ENCODE measurements around the gene CRACDL.
"Not testable (repeated sequence)": the region's sequence is repeated elsewhere in the genome, so short reads cannot be mapped to it uniquely, and the experiment has no call there.

CRACDL gene

DNA sequence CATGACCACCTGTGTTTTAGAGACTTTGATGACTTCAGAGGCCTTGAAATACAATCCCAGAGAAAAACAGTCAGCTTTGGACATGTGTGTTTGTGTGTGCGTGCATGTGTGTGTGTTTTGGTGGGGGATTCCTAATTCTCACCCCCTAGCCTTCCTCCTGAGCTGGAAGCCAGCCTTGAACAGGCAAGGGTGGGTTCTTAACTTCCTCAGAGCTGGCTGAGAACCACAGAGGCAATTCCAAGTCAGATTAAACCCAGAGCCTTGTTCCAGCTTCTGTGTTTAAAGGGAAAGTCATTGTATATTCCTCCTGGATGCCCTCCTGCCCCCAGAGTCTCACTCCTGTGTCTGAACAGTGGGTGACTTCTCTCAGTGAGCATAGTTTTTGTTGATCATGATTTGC lies 159.9 kb downstream of the CRACDL start:
- no peak for DNase-seq (ENCODE audit: low read depth)

DNA sequence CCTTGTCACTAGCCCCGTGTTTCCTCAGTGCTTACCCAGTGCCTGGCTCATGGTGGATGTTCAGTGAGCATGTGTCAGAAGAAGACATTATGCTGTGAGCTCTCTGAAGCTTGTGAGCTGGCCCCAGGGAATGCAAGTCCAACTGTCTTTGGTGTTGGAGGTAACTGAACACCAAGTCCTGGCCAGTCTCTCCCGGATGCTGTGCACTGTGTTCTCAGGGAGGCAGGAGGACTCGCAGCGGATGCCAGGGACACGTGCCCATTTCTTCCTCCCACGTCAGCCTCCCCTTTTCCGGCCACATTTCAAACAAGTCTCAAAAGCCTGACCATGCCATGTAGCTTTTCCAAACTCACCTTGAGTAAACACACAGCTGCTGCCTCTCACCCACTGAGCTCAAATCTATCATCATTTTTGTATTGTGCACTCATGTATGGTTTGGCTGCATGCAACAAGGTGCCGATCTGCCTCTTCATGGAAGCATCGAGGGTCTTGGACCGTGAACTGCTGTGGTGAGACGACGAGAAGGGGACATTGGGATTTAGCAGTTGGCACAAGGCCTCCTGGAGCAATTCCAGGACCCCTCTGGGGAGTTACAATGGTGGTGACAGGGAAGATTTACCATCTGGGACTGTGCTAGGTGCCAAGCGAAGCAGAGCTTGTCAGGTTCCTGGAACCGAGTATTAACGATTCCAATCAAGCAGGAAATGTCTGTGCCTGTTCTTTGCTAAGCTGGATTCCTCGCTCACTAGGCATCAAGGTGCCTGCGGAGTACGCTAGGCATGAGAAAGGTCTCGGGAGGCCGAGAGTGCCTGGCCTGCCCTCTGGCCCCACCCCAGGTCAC lies 160.7 kb downstream of the CRACDL start:
- no peak for DNase-seq (ENCODE audit: low read depth)

DNA sequence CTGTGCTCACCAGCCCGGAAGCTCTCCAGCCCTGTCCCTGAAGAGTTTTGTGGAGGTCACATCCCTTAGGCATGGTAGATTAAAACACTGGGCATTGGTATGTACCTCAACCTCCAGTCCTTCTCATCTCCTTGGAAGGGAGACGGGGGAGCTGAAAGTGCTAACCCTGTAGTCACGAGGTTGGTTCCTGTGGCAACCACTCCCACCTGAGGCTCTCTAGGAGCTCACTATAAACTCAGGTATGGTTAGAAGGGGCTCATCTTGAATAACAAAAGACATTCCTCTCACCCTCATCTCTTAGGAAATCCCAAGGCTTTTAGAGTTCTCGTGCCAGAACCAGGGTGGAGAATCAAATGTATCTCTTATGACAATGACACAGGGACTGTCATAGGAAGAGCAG lies 162.1 kb downstream of the CRACDL start:
- no peak for DNase-seq (ENCODE audit: low read depth)

DNA sequence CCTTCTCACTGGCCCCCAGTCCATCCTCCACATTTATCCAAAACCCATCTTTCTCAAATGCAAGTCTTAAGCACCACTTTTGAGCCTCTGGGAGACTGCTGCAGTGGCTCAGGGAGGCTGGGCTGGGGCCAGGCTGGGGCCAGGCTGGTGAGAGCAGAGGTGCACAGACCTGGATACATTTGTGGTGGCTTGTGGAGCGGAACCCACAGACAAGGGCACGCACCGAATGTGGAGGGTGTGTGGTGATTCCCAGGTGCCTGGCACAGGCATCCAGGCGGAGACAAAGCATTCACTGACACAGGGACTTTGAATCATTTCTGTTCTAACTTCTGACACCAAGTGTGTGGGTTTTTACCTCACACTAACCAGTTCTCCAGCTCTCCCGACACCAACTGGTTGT lies 162.9 kb downstream of the CRACDL start:
- DNase-seq (ENCODE audit: low read depth), result no peak

DNA sequence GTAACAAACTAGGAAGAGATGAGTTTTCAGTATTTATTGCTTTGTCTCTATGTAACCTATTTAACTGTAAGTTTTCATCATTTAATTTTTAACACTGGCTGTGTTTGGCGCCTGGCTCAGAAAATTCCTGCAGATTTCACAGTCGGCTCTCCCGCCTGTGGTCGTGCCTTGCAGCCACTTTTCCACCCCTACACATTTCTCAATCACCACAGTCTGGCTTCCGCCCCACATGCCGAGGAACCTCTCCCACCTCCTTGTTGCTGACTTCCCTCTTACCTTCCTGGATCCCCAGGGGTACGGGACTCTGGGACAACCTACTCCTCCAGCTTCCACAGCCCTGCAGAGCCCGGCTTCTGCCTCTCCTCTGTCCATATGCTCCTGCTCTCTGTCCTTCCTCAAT lies 163.5 kb downstream of the CRACDL start:
- no peak for DNase-seq (ENCODE audit: low read depth)

DNA sequence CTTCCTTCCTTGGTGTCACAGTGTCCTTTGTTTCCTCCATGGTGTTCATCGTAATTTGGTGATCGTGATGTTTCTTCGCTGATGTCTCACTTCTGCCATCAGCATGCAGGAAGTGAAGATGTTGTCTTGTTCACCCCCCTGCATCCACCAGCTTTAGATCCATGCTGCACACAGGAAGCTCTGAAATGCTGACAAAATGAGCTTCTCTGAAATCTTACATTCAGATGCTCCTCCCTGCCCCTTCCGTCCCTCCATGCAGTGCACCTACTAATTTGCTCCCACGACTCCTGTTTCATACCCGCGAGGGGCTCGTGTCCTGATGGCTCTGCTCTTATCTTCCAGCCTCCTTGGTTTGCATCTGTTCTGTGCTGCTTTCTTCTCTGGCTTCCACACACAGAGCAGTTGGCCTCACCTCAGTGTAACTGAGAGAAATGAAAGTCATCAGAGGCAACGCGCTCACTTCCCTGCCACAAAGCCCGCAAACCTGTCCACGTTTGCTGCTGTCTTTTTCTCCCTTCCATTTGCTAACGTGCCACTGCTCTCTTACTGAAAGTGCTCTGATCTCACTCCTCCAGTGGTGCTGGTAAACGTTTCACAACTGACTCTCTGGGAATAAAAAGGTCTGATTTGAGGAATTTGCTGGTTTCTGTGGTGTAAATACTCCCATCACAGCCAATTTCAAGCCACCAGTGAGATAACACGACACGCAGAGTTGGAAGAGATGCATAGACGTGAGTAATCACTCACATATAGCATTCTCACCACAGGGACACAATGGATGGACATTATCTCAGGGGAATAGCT lies 164.1 kb downstream of the CRACDL start:
- DNase-seq (ENCODE audit: low read depth), result peak; percentile 45

DNA sequence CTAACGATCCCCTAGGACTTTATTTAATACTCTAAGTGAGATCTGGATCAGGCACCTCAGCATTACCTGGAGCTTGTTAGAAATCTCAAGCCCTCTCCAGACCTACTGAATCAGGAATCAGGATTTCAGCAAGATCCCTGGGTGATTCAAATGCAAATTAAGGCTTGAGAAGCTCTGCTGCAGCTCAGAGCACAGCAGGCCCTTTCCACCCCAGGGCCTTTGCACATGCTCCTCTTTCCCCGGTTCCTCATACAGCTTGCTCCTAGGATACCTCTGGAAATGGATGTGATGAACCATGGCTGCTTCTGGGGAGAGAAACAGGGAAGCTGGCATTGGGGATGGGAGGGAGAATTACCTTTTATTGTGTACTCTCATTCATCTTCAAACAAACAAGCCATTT lies 164.8 kb downstream of the CRACDL start:
- no peak for DNase-seq (ENCODE audit: low read depth)

DNA sequence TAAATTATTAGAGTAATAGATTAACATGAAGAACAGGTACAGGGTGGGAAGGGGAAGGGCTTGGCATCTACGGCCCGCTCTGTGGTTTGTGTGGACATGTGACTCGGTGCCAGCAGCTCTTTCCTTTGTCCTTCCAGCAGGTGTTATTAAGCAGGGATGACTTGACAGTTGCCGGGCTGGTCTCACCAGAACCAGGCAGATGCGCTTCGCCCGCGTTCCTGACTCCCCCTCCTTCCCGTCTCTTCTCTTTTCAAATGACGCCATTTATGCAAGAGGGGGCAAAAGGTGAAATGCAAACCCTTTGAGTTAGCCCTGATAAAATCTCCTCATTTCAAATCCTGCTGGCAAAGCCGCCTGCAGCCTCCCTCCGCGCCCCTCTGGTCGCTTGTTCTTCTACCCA lies 166.2 kb downstream of the CRACDL start:
- no peak for DNase-seq (ENCODE audit: low read depth)

DNA sequence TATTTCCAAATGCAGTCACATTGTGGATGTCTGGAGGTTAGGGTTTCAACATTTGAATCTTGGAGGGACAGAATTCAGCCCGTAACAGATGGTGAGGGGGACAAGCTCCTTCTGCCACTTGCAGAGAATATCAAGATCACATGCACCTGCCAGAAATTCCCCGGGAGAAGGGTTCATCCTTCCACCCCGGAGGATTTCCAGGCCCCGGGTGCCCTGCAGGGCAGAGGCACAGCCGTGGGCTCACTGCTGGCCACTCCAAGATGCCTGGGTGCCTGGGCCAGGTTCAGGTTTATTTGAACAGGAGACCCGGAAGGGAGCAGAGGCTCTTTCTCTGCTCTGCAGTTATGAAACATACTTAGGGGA lies 166.9 kb downstream of the CRACDL start:
- no peak for DNase-seq (ENCODE audit: low read depth)

DNA sequence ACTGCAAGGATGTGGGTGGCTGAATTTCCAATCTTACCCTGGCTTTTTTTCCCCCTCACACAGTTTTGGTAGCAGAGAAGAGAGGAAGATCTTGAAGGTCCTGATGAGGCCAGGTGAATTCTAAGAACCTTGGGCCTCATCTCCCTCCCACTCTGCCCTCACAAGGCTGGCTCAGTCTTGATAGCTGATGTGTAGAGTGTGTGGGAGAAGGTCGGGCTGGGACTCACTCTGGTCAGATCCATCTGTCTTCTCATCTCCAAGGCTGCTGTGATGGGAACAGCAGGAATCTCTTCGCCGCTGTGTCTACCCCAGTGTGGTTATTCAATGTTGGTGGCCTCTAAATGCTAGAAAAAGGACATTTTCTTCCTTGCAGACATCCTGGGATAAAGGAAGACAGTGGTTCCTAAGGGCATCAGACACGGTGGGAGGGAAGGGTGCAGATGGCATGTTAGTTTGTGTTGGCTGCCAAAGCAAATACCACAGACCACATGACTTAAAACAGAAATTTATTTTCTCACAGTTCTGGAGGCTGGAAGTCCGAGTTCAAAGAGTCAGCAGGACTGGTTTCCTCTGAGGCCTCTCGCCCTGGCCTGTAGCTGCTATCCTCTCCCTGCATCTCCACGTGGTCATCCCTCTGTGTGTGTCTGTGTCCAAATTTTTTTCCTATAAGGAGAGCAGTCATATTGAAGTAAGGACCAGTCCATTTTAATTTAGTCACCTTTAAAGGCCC lies 167.5 kb downstream of the CRACDL start:
- DNase-seq (ENCODE audit: low read depth), result no peak

DNA sequence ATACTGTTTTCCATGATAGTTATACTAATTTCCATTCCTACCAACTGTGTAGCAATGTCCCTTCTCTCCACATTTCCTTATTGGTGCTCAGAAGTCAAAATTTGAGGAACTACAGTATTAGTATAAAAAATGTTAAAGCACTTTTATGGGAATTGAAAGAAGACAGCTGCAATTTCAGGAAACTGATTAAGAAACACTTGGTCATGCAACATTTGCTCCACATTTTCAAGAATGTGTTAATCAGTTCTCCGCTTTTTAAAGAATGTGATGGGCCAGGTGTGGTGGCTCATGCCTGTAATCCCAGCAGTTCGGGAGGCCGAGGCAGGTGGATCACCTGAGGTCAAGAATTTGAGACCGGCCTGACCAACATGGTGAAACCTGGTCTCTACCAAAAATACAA lies 171.5 kb downstream of the CRACDL start:
- no peak for DNase-seq (ENCODE audit: low read depth)

DNA sequence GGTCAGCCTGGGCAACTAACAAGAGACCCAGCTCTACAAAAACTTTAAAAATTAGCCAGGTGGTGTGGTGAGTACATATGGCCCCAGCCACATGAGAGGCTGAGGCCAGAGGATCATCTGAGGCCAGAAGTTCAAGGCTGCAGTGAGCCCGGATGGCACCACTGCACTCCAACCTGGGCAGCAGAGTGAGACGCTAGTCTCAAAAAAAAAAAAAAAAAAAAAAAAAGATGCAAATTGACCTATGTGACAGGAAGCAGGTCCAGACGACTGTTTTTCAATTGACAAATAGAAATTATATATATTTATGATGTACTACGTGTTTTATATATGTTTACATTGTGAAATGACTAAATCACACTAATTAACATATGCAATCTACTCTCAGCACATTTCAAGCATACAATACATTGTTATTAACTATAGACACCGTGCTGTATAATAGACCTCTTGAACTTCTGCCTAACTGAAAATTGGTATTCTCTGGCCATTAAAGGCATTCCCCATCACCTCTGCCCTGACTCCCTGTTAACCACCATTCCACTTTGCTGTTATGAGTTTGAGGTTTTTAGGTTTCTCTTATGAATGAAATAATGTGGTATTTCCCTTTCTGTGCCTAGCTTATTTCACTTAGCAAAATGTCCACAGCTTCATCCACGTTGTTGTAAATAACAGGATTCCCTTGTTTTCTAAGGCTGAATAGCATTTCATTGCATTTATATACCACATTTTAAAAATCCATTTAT lies 172.6 kb downstream of the CRACDL start:
- DNase-seq (ENCODE audit: low read depth), result no peak

DNA sequence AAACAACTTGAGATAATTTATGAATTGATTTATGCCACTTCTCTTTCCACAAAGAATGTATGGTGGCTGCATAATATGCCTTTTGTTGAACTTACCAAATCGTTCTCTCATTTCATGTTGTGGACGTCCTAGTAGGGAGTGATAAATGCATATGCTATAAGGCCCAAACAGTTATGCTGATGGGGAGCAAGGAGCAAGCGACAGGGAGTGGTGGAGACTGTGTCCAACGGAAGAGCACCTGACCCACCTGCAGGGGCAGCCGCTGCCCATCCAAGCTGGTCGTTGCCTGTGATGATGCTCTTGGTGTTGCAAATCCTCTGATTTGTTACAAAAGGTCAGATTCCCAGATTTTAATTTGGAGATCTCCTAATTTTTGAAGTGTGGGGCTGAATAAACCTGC lies 174.1 kb downstream of the CRACDL start:
- no peak for DNase-seq (ENCODE audit: low read depth)

DNA sequence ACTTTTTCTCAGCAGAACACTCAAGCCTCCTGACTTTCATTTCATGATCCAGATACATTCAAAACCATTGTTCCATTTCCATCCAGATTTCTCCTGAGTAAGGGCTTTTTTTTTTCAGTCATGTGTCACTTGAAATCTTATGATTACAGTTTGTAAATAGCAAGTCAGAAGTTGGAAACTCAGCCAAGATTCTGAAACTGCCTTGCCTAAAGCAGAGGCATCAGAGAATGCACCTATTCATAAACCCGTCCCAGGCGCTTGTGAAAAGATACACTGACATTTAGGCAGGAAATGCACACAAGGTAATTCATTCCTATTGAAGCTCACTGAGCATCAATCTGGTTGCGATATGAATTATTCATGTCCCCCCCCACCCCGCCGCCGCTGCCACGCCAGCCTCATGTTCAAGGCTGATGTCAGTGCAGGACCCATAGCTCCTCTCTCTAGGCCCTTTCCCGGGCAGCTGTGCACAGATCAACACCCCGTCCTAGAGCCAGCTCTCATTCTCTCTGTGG lies 174.7 kb downstream of the CRACDL start:
- peak; percentile 42 for DNase-seq (ENCODE audit: low read depth)

DNA sequence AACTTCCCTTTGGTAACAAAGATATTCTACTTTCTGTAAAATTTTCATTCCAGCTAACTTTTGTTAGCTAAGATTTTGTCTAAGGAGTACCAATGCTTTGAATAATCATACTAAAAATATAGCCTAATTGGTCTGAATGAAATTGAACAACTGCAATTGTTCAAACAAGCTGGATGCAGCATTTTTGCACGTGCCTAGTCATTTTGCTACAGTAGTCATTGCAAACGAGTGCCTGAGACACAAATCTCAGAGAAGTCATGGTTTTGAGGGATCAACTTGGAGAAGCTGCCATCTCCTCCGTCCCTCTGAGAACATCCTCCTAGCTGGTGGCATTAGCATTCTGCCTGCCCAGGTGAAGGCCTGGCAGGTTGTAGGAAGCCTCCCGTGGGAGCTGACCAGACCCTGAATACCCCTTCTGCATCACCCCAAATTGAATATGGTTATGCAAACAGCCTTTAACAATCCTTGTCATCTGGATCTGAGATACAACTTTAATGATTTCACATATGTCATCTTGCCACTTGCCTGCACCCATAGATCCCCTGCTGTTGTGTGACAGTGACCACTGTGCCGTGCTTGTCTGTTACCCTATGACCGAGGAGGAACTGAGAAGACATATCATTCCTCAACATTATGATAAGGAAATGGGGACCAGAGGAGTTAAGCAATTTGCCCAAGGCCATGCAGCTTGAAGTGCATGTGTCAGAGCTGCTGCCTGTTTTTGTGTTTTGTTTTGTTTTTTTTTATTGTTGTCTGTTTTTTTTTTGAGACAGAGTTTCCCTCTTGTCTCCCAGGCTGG lies 176.0 kb downstream of the CRACDL start:
- no peak for DNase-seq (ENCODE audit: low read depth)

DNA sequence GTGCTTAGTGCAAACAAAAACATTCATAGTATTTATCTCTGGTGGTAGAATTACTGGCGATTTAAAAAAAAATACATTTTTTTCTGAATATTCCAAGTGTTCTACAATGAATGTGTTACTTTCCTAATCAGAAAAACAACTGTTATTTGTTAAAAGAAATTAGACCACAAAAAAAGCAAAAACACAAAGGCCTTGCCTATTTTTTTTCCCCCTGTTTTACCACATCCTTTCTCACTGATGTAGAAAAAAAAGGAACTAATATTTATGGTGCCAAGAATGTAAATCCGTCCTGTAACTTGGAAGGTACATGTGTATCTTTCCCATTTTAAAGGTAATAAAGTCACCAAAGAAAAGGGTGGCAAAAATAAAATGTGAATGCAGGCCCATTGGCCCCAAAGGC lies 176.7 kb downstream of the CRACDL start:
- no peak for DNase-seq (ENCODE audit: low read depth)

DNA sequence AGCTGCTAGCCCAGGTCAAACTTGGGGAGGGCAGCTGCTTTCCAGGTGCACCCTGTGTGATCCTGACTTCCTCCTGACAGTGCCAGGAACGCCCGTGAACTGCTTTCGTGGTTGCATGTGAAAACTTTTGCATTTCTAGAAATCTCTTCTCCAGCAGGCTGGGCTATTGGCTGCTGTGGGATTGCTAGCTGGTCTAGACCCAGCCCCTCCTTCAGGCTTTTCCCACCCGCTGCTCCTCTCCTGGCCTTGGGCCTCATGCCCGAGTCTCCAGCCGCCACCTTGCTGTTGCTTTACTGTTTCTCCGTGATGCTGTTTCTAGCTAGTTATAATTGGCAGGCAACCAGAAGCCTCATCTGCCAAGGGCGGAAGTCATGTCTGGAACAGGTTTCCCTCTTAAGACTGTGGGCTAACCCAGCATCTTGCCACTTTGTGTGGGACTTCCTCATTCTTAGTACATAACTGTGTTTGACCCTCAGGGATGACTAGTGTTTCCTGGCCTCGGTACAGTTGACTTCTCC lies 178.1 kb downstream of the CRACDL start:
- DNase-seq (ENCODE audit: low read depth), result peak; percentile 47

DNA sequence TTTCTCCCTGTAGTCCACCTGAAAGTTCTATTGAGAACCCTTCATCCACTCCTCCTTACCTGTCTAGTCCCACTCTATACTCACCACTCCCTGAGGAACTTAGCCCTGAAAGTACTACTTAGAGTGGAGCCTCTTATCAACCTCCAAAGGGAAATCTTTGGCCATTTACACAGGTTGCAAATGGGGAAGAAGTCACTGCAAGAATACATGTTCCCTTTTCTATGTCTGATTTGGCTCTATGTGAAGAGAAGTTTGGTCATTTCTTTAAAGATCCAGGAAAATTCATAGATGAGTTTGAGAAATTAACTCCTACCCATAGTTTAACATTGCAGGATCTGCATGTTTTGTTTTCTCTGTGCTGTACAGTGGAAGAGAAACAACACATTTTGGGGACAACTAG lies 182.2 kb downstream of the CRACDL start:
- DNase-seq (ENCODE audit: low read depth), result no peak

DNA sequence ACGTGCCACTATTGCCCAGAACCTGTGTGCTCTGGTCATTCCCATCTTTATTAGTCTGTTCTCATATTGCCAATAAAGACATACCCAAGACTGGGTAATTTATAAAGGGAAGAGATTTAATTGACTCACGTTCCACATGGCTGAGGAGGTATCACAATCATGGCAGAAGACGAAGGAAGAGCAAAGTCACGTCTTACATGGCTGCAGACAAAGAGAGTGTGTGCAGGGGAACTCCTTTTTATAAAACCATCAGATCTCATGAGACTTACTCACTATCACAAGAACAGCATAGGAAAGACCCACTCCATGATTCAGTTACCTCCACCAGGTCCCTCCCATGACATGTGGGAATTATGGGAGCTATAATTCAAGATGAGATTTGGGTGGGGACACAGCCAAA lies 183.3 kb downstream of the CRACDL start:
- DNase-seq (ENCODE audit: low read depth), result not testable (repeated sequence)

DNA sequence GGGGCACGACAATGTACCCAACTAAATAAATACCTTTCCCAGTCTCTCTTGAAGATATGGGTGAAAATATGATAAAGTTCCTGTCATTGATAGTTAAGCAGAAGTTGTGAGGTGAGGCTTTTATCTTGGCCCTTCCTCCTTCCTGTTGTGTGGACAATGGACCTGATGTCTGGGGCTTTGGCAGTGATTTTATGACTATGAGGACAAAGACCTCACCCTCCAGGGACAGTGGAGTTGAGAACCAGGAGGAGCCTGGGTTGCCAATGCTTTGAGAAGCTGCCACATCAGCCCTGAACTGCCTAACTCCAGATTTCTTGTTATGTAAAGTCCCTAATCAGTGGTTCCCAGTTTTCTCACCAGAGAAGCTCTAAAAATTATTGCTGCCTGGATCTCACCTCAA lies 184.3 kb downstream of the CRACDL start:
- no peak for DNase-seq (ENCODE audit: low read depth)
